GM12874 (cell line): ENCODE measurements around the gene DRC7.

Experiments used
- TF ChIP-seq, protein P1 (sequence below): IDR thresholded peaks from 2 replicates; pipeline ENCODE4 v1.5.1; 2011; ENCODE audit warnings: low read depth, mild to moderate bottlenecking, control low read depth, low read length, moderate library complexity; ENCODE audit not compliant: insufficient read depth

The DRC7 gene

DNA sequence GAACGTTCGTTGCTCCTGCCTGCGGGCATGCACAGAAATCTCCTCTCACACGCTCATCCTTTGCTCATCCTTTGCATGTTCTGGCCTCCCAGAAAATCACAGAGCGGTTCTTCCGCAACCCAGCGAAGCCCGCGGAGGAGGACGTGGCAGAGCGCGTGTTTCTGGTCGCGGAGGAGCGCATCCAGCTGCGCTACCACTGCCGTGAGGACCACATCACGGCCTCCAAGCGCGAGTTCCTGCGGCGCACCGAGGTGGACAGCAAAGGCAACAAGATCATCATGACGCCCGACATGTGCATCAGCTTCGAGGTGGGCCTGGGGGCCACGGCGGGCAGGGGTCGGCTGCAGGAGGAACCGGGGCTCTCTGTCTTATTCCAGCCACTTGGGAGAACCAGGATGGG is 31.4 kb downstream of the DRC7 start:
- TF ChIP-seq, protein P1, sequence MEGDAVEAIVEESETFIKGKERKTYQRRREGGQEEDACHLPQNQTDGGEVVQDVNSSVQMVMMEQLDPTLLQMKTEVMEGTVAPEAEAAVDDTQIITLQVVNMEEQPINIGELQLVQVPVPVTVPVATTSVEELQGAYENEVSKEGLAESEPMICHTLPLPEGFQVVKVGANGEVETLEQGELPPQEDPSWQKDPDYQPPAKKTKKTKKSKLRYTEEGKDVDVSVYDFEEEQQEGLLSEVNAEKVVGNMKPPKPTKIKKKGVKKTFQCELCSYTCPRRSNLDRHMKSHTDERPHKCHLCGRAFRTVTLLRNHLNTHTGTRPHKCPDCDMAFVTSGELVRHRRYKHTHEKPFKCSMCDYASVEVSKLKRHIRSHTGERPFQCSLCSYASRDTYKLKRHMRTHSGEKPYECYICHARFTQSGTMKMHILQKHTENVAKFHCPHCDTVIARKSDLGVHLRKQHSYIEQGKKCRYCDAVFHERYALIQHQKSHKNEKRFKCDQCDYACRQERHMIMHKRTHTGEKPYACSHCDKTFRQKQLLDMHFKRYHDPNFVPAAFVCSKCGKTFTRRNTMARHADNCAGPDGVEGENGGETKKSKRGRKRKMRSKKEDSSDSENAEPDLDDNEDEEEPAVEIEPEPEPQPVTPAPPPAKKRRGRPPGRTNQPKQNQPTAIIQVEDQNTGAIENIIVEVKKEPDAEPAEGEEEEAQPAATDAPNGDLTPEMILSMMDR, result no peak

DNA sequence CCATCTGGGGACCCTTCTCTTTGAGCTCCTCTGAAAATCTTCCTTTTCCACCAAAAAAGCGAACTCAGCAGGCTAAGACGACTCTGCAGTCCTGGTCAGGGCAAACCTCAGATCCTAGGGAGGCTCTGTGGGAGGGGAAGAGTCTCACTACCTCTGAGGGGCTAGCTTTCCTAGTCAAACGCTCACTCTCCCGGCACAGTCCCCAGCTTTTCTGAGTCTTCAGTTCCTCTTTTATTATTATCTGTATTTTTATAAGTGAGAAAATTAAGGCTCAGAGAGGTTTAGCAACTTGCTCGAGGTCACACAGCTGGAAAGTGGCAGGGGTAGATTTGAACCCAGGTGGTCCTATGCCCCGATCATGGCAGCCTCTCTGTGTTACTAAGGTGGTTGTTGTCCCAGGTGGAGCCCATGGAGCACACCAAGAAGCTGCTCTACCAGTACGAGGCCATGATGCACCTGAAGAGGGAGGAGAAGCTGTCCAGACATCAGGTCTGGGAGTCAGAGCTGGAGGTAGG is 31.9 kb downstream of the DRC7 start:
- TF ChIP-seq, protein P1, result no peak

DNA sequence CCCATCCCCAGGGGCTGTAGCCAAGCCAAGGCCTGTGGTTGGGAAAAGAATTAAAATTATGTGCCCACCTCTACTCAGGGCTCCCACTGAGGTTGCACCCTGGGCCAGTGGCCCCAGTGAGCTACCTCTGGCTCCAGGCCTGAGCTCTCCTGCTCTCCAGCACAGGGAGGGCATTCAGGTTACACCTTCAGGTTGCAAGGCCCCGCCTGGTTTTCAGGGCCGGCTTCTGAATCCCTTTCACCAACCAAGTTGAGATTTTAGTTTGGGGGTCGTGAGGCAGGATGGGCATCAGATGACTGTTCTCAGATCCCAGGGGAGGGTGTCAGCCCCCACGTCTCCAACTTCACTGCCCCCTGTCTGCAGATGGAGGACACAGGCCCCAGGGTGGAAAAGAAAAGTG is 33.0 kb downstream of the DRC7 start:
- TF ChIP-seq, protein P1, result no peak

DNA sequence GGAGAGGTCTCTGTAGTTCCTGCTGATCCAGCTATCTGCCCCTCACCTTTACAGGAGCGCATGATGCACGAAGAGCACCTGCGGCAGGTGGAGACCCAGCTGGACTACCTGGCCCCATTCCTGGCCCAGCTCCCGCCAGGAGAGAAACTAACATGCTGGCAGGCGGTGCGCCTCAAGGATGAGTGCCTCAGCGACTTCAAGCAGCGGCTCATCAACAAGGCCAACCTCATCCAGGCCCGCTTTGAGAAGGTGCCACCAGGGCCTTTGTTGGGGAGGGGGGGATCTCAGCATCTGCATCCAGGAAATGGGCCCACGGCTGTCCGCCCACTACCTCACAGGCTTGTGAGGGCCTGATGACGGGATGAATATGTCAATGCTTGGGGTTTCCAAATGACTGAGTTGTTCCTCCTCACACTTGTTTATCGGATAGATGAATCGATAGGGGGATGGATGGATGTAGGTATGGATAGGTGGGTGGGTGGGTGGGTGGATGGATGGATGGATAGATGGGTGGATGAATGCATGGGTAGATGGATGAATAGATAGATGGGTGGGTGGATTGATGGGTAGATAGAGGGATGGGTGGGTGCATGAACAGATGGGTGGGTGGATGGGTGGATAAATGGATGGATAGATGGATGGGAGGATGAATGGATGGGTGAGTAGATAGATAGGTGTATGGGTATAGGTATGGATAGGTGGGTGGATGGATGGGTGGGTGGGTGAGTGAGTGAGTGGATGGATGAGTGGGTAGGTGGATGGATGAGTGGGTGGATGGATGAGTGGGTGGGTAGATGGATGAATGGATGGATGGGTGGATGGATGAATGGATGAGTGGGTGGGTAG is 34.0 kb downstream of the DRC7 start:
- TF ChIP-seq, protein P1, result no peak

DNA sequence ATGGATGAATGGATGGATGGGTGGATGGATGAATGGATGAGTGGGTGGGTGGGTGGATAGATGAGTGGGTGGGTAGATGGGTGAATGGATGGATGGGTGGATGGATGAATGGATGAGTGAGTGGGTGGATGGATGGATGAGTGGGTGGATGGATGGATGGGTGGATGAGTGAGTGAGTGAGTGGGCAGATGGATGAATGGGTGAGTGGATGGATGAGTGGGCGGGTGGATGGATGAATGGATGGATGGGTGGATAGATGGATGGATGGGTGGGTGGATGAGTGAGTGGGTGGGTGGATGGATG is 34.5 kb downstream of the DRC7 start:
- TF ChIP-seq, protein P1, result no peak

DNA sequence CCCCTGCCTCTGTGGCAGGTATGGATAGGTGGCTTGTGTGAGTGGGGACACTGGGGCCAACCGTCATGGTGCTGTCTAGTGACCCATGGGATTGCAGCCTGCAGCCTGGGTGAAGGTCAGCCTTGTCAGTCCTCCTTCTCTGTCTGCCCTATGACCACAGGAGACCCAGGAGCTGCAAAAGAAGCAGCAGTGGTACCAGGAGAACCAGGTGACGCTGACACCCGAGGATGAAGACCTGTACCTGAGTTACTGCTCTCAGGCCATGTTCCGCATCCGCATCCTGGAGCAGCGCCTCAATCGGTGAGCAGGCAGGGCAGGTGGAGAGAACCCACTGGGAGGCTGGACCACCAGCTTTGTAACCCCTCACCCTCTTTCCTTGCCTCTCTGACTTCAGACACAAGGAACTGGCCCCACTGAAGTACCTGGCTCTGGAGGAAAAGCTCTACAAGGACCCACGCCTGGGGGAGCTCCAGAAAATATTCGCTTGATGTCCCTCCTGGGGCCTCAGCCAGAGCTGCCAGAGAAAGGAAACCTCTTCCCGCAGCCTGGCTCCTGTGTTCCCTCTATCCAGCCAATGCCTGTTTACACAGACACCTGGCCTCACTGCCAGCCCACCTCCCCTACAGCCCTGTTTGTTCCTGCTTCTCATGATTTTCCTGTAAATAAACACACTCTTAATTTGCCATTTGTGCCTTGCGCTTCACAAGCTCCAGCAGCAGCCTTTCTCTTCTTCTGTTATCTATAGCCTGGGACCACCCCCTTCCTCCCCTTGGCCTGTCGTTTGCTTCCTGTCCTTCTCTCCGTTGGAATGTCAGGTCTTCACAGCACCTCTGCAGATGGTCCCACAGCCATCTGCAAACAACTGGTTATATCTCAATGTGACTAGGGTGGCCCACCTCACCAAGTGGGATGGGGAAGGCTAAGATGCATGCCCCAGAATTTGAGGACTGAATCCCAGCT is 36.4 kb downstream of the DRC7 start:
- TF ChIP-seq, protein P1, result no peak

DNA sequence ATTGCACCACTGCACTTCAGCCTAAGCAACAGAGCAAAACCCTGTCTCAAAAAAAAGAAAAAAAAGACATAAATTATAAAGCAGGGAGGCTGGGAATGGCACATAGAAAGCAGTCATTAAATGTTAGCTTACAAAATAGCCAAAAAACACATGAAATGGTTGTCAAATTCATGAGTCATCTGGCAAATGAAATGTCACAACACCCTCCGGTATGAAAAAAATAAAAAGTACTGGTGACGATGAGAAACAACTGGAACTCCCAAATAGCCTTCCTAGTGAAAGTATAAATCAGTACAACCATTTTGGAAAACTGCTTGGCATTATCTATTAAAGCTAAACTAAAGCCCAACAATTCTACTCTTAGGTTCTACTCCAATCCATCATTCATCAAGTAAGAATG is 37.4 kb downstream of the DRC7 start:
- TF ChIP-seq, protein P1, result no peak
